CD14-positive monocyte (primary cell): Measurements from ENCODE around the gene CEP120. TPM values are rescaled to one million over a fixed set of nuclear protein-coding genes. Genes with fewer than 3 reads are reported as not detected.

Source experiments
- DNase-seq, 3 donors: peaks; one replicate each; pipeline ENCODE4 v3.0.0-alpha.2; 2011 to 2022
- H2AFZ ChIP-seq: 2 replicates; pipeline ENCODE4 v1.6.0; 2012; ENCODE audit warnings: mild to moderate bottlenecking, low read depth, low read length, inconsistent platforms; ENCODE audit not compliant: insufficient read depth, poor library complexity, severe bottlenecking
- H3K27ac ChIP-seq, 2 donors: 1 replicate in 1 of 2; 2 replicates in 1 of 2; pipeline ENCODE4 v1.5.1; 2012 to 2013; ENCODE audit warnings: low read length in 2 of 2, control low read depth in 1 of 2, inconsistent platforms in 1 of 2, low read depth in 1 of 2, mild to moderate bottlenecking in 1 of 2
- H3K27me3 ChIP-seq, 2 donors: one replicate each; pipeline versions ENCODE4 v1.6.0 to v1.6.1; 2011 to 2013; ENCODE audit warnings: low read length in 2 of 2; ENCODE audit not compliant: control insufficient read depth in 2 of 2, insufficient read depth in 2 of 2
- H3K36me3 ChIP-seq, 2 donors: replicated peaks in 1 of 2; 1 replicate in 1 of 2; 2 replicates in 1 of 2; pipeline versions ENCODE4 v1.5.1 to v1.6.1; 2012 to 2013; ENCODE audit warnings: low read length in 2 of 2, control low read depth in 1 of 2, inconsistent platforms in 1 of 2, mild to moderate bottlenecking in 1 of 2; ENCODE audit not compliant: insufficient read depth in 2 of 2, control insufficient read depth in 1 of 2
- H3K4me1 ChIP-seq, 2 donors: 1 replicate in 1 of 2; 2 replicates in 1 of 2; pipeline versions ENCODE4 v1.5.1 to v1.6.1; 2012 to 2013; ENCODE audit warnings: low read length in 2 of 2, control low read depth in 1 of 2, inconsistent platforms in 1 of 2, mild to moderate bottlenecking in 1 of 2, moderate library complexity in 1 of 2; ENCODE audit not compliant: insufficient read depth in 2 of 2, control insufficient read depth in 1 of 2
- H3K4me2 ChIP-seq: replicated peaks from 2 replicates; pipeline ENCODE3; 2012; ENCODE audit warnings: low read length, moderate library complexity, mild to moderate bottlenecking; ENCODE audit not compliant: poor library complexity, severe bottlenecking; ENCODE audit errors: extremely low read depth
- H3K4me3 ChIP-seq, 3 experiments: fragments of 200-600 bp in 1 of 3; sonication (generic) in 1 of 3; replicated peaks in 1 of 3; 1 replicate in 2 of 3; 2 replicates in 1 of 3; pipeline ENCODE4 v1.5.1; 2011 to 2013; ENCODE audit warnings: low read length in 3 of 3, mild to moderate bottlenecking in 3 of 3, control low read depth in 2 of 3, low read depth in 2 of 3, inconsistent platforms in 1 of 3, moderate library complexity in 1 of 3
- H3K79me2 ChIP-seq: 2 replicates; pipeline ENCODE4 v1.6.0; 2012; ENCODE audit warnings: mild to moderate bottlenecking, control low read depth, inconsistent platforms, low read length, moderate library complexity; ENCODE audit not compliant: insufficient read depth
- H3K9ac ChIP-seq: 2 replicates; pipeline ENCODE4 v1.6.0; 2017; ENCODE audit warnings: low read length, mild to moderate bottlenecking; ENCODE audit not compliant: insufficient read depth, poor library complexity, severe bottlenecking
- H3K9me3 ChIP-seq, 2 donors: replicated peaks in 1 of 2; 1 replicate in 1 of 2; 2 replicates in 1 of 2; pipeline versions ENCODE4 v1.5.1 to v1.6.1; 2012 to 2013; ENCODE audit warnings: low read length in 2 of 2, control low read depth in 1 of 2; ENCODE audit not compliant: control insufficient read depth in 1 of 2, insufficient read depth in 1 of 2
- H4K20me1 ChIP-seq: 2 replicates; pipeline ENCODE4 v1.6.0; 2012; ENCODE audit warnings: mild to moderate bottlenecking, low read length, control low read depth, moderate library complexity; ENCODE audit not compliant: insufficient read depth
- H3K27ac Mint-ChIP-seq, 7 donors: one replicate each; pipeline ENCODE4 v1.8.0; 2020; ENCODE audit warnings: mild to moderate bottlenecking in 7 of 7, mixed read lengths in 7 of 7, moderate library complexity in 6 of 7, inconsistent platforms in 2 of 7
- H3K27me3 Mint-ChIP-seq, 3 donors: one replicate each; pipeline ENCODE4 v1.8.0; 2021 to 2022; ENCODE audit warnings: low read depth in 3 of 3, mild to moderate bottlenecking in 3 of 3, mixed read lengths in 3 of 3, moderate library complexity in 3 of 3, inconsistent platforms in 1 of 3
- H3K36me3 Mint-ChIP-seq, 2 donors: one replicate each; pipeline ENCODE4 v1.8.0; 2020; ENCODE audit warnings: mixed read lengths in 2 of 2, inconsistent platforms in 1 of 2, mild to moderate bottlenecking in 1 of 2
- H3K4me1 Mint-ChIP-seq: one replicate; pipeline ENCODE4 v1.8.0; 2020; ENCODE audit warnings: mild to moderate bottlenecking, mixed read lengths
- H3K4me3 Mint-ChIP-seq, 2 donors: one replicate each; pipeline ENCODE4 v1.8.0; 2020; ENCODE audit warnings: mild to moderate bottlenecking in 2 of 2, mixed read lengths in 2 of 2, moderate library complexity in 1 of 2
- H3K9me3 Mint-ChIP-seq, 7 donors: one replicate each; pipeline ENCODE4 v1.8.0; 2020 to 2022; ENCODE audit warnings: mixed read lengths in 7 of 7, mild to moderate bottlenecking in 6 of 7, moderate library complexity in 6 of 7, inconsistent platforms in 2 of 7
- CTCF ChIP-seq: fragments of 200-600 bp; IDR thresholded peaks from one replicate; pipeline ENCODE4 v1.8.0; 2022; ENCODE audit warnings: antibody characterized with exemption, mild to moderate bottlenecking
- WGBS: methylation state at CpG from one replicate; pipeline ENCODE4 v1.1.5; 2013; ENCODE audit warnings: missing lambda C conversion rate; ENCODE audit not compliant: insufficient coverage; 5-methylcytosine and 5-hydroxymethylcytosine counted together
- intact Hi-C, 2 donors: fragments of 100-400 bp; cut with micrococcal nuclease; formaldehyde crosslinking; loops; one replicate each; pipeline versions ENCODE4 v1.15.0 to v1.15.1; 2023
- polyA plus RNA-seq, 3 donors: library from polyadenylated mRNA; depleted of rRNA in 1 of 3; unstranded in 2 of 3; stranded (reverse) in 1 of 3; fragments of 300-500 nt in 2 of 3; fragments of >200 nt in 1 of 3; fragmentation: Illumina TruSeq in 2 of 3; gene quantifications; 1 replicate in 2 of 3; 2 replicates in 1 of 3; pipeline ENCODE4 v1.2.3, GENCODE V29; 2012 to 2021

Gene CEP120
- polyA plus RNA-seq, 3 donors: 6.4 to 7.2 (median 6.6) TPM

GRCh38 chr5:123297866-123298265 is 125.3 kb downstream of the CEP120 start:
- Mint-ChIP-seq H3K4me1 (no peaks in the 10 kb centered on the region), H3K27me3 (no peaks in the 10 kb centered on the region), H3K27ac (no peak overlapping the region), H3K36me3 (no peaks in the 10 kb centered on the region), H3K9me3 (peaks cover 0 to 12% (median 3%) of the 10 kb centered on the region in 7 donors), H3K4me3 (no peak overlapping the region)
- no peak for DNase-seq
- no peaks in the 10 kb centered on the region for H3K4me1 ChIP-seq
- H4K20me1 ChIP-seq: no peaks in the 10 kb centered on the region
- no peak overlapping the region for H3K27ac ChIP-seq
- no peak overlapping the region for H3K9ac ChIP-seq
- H3K4me3 ChIP-seq: no peak overlapping the region
- H3K4me2 ChIP-seq: no peak overlapping the region
- H3K9me3 ChIP-seq: no peaks in the 10 kb centered on the region
- H3K27me3 ChIP-seq: no peaks in the 10 kb centered on the region
- WGBS: no CpG with 5 or more reads among the region's 1 CpG
- H2AFZ ChIP-seq: no peak overlapping the region
- no peaks in the 10 kb centered on the region for H3K79me2 ChIP-seq
- intact Hi-C loops: no loop called here
- TF ChIP-seq CTCF: no peak
- H3K36me3 ChIP-seq: no peaks in the 10 kb centered on the region

- H3K4me1 ChIP-seq: no peaks in the 10 kb centered on the region
- no peak overlapping the region for H3K27ac Mint-ChIP-seq
- H3K36me3 ChIP-seq: no peaks in the 10 kb centered on the region
- H3K9me3 ChIP-seq: no peaks in the 10 kb centered on the region
- no peak overlapping the region for H3K9ac ChIP-seq
- no peak for DNase-seq
- H2AFZ ChIP-seq: no peak overlapping the region
- H3K27me3 ChIP-seq: no peaks in the 10 kb centered on the region
- no peaks in the 10 kb centered on the region for H3K27me3 Mint-ChIP-seq
- no peak for TF ChIP-seq CTCF
- intact Hi-C loops: no loop called here
- WGBS: no CpG with 5 or more reads among the region's 2 CpGs
- H4K20me1 ChIP-seq: no peaks in the 10 kb centered on the region
- H3K4me3 Mint-ChIP-seq: no peak overlapping the region
- H3K4me3 ChIP-seq: no peak overlapping the region
- no peak overlapping the region for H3K27ac ChIP-seq
- H3K79me2 ChIP-seq: no peaks in the 10 kb centered on the region
- H3K4me2 ChIP-seq: no peak overlapping the region
- H3K9me3 Mint-ChIP-seq: peaks cover 0 to 12% (median 3%) of the 10 kb centered on the region in 7 donors
- no peaks in the 10 kb centered on the region for H3K4me1 Mint-ChIP-seq
- no peaks in the 10 kb centered on the region for H3K36me3 Mint-ChIP-seq
Measured at GRCh38 chr5:123297198-123297831, 125.9 kb downstream of the CEP120 start.

Other genes starting within 250 kb of the CEP120 start
- 10 to 100 TPM; 10.8 to 22.3 (median 17.1) TPM for gene CSNK1G3, start 88.8 kb upstream of the CEP120 start, polyA plus RNA-seq